Measurements from ENCODE around the gene TIFAB. TPM values are rescaled to one million over a fixed set of nuclear protein-coding genes. Genes with fewer than 3 reads are reported as not detected.

Gene TIFAB
- polyA plus RNA-seq, 1 of the 3 experiments (the other 2 are of a cell fraction) = not detected

- no peak for DNase-seq
- Histone ChIP-seq H3K9ac (no peak overlapping the region), H3K27ac (ENCODE audit: low read depth in 2 of 2, low read length in 1 of 2) (no peak overlapping the region), H3K9me2 (no peaks in the 10 kb centered on the region), H3K4me3 (ENCODE audit: low read depth in 2 of 2, low read length in 1 of 2) (no peak overlapping the region), H3K79me2 (ENCODE audit: insufficient read depth) (no peaks in the 10 kb centered on the region), H3K9me3 (no peaks in the 10 kb centered on the region), H3K4me1 (ENCODE audit: control insufficient read depth in 1 of 2, insufficient read depth in 2 of 2, low read depth in 1 of 2, low read length in 1 of 2) (no peaks in the 10 kb centered on the region), H3K27me3 (ENCODE audit: insufficient read depth) (peaks cover 43% of the 10 kb centered on the region), H3K4me2 (no peak overlapping the region), H4K20me1 (ENCODE audit: insufficient read depth) (no peaks in the 10 kb centered on the region), H2AFZ (ENCODE audit: low read depth) (no peak overlapping the region), H3F3A (replicated peaks; ENCODE audit: insufficient read depth) (no peaks in the 10 kb centered on the region), H3K36me3 (replicated peaks in 1 of 2; ENCODE audit: control insufficient read depth in 1 of 2, insufficient read depth in 2 of 2, low read length in 1 of 2) (no peaks in the 10 kb centered on the region)
- POLR2A ChIA-PET = no interaction called here
- no peak for TF ChIP-seq TAF1 (IDR thresholded peaks at IDR 0.05; ENCODE audit: borderline replicate concordance, low read depth, low read length)
- TF ChIP-seq CHD2 (IDR thresholded peaks at IDR 0.05; ENCODE audit: low read length, partially characterized antibody) = no peak
- no peak for TF ChIP-seq POLR2AphosphoS5 (IDR thresholded peaks at IDR 0.05; ENCODE audit: low read depth, low read length)
- TF ChIP-seq EZH2phosphoT487 (IDR thresholded peaks at IDR 0.05; ENCODE audit: borderline replicate concordance, low read depth) = no peak
- no peak for TF ChIP-seq RXRA (IDR thresholded peaks at IDR 0.05; ENCODE audit: borderline replicate concordance, low read depth)
- TF ChIP-seq ELF1 (IDR thresholded peaks at IDR 0.05) = no peak
- no peak for TF ChIP-seq IRF3 (IDR thresholded peaks at IDR 0.05; ENCODE audit: low read depth, low read length)
- no peak for TF ChIP-seq NFIC (IDR thresholded peaks at IDR 0.05; ENCODE audit: borderline replicate concordance)
- no peak for TF ChIP-seq GATA2 (CRISPR knock-in tag; IDR thresholded peaks at IDR 0.05)
- no peak for TF ChIP-seq JUND (IDR thresholded peaks at IDR 0.05)
- no peak for TF ChIP-seq SIN3A (IDR thresholded peaks at IDR 0.05; ENCODE audit: borderline replicate concordance, low read depth, low read length)
- no peak for TF ChIP-seq GABPA (IDR thresholded peaks at IDR 0.05; ENCODE audit: low read depth)
- TF ChIP-seq PBX3 (IDR thresholded peaks at IDR 0.05) = no peak
- no peak for TF ChIP-seq ZBTB33 (IDR thresholded peaks at IDR 0.05; ENCODE audit: borderline replicate concordance, low read depth)
- no peak for TF ChIP-seq FOSL2 (IDR thresholded peaks at IDR 0.05; ENCODE audit: borderline replicate concordance, low read depth)
- no peak for TF ChIP-seq FOXJ3 (CRISPR knock-in tag; IDR thresholded peaks at IDR 0.05)
- WGBS (ENCODE audit: low lambda C conversion rate) = 73% methylated on average over 2 of the region's 4 CpGs
- CTCF ChIA-PET = interaction anchor here (1.1 to 18.5 kb wide), 8 partner anchors 10 to 374 kb away, joined by 3 to 791 read pairs (median 55); partner anchors contain the start of genes CXCL14 and DCANP1
Observed at GRCh38 chr5:135455876-135456237, 3.7 kb upstream of the TIFAB start.
